A549 treated with AZD9567 at 1 μM for 4 hours (cell line): Measurements from ENCODE around the gene ESCO1. TPM values are rescaled to one million over a fixed set of nuclear protein-coding genes. Genes with fewer than 3 reads are reported as not detected.

Experiments used
- total RNA-seq: library from RNA; stranded (reverse); fragments of 200-300 nt; extraction: Qiagen RNA extraction; gene quantifications from 5 replicates; pipeline ENCODE4 v1.2.3, GENCODE V29; 2022; ENCODE audit not compliant: insufficient read depth

The ESCO1 gene
- total RNA-seq: 8.2 to 9.5 TPM (median 9.3 TPM) in 5 replicates

GRCh38 chr18:21600526-21601410 is at the start of gene ESCO1:
Gene ESCO1, minus strand, starts transcription at chr18:21600704. Its CDS starts 25,861 bp downstream, at chr18:21574843.

GRCh38 chr18:21612125-21613039 is 11.9 kb upstream of the ESCO1 start, which contains the start of gene SNRPD1:
Gene SNRPD1, plus strand, starts transcription at chr18:21612314. Its CDS starts 116 bp downstream, at chr18:21612430.

Other genes with a start within 250 kb of the ESCO1 start
- 159 to 235 TPM (median 166 TPM) in 5 replicates for gene SNRPD1, start 11.6 kb upstream of the ESCO1 start, total RNA-seq
- 15.9 to 21.2 TPM (median 20.1 TPM) in 5 replicates for gene ABHD3, start 104.1 kb upstream of the ESCO1 start, total RNA-seq
- gene MIB1, start 140.1 kb upstream of the ESCO1 start, total RNA-seq: 5.2 to 9.5 TPM (median 9.2 TPM) in 5 replicates